ENCODE measurements around the gene DNAAF6. TPM values are rescaled to one million over a fixed set of nuclear protein-coding genes. Genes with fewer than 3 reads are reported as not detected.

The DNAAF6 gene
- total RNA-seq, 3 donors from 2014 or later, result not detected

DNA sequence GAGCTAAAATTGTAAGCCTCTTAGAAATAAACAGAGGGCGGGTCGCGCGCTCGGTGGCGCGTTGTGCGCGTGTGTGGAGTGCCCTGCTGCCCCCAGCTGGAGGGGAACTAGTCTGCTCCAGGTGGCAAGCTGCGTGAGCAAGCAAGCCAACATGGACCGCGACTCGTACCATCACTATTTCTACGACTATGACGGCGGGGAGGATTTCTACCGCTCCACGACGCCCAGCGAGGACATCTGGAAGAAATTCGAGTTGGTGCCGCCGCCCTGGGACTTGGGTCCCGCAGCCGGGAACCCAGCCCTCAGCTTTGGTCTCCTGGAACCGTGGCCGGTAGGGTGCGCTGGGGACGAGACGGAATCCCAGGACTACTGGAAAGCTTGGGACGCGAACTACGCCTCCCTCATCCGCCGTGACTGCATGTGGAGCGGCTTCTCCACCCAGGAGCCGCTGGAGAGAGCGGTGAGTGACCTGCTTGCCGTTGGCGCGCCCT is 66.1 kb downstream of the DNAAF6 start:
- DNase-seq (peak in 2 of 3 donors; percentile 13 to 22), ATAC-seq (no peak)
- intact Hi-C loops (cut with DNase I, micrococcal nuclease), result no loop called here
- H3K9me3 ChIP-seq, result no peaks in the 10 kb centered on the region
- no peaks in the 10 kb centered on the region for H3K4me1 ChIP-seq (ENCODE audit: low read depth)
- H3K4me3 ChIP-seq, result no peak overlapping the region
- no peaks in the 10 kb centered on the region for H3K36me3 ChIP-seq (ENCODE audit: low read depth)
- TF ChIP-seq, protein P1, sequence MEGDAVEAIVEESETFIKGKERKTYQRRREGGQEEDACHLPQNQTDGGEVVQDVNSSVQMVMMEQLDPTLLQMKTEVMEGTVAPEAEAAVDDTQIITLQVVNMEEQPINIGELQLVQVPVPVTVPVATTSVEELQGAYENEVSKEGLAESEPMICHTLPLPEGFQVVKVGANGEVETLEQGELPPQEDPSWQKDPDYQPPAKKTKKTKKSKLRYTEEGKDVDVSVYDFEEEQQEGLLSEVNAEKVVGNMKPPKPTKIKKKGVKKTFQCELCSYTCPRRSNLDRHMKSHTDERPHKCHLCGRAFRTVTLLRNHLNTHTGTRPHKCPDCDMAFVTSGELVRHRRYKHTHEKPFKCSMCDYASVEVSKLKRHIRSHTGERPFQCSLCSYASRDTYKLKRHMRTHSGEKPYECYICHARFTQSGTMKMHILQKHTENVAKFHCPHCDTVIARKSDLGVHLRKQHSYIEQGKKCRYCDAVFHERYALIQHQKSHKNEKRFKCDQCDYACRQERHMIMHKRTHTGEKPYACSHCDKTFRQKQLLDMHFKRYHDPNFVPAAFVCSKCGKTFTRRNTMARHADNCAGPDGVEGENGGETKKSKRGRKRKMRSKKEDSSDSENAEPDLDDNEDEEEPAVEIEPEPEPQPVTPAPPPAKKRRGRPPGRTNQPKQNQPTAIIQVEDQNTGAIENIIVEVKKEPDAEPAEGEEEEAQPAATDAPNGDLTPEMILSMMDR (IDR thresholded peaks at IDR 0.05), result no peak

DNA sequence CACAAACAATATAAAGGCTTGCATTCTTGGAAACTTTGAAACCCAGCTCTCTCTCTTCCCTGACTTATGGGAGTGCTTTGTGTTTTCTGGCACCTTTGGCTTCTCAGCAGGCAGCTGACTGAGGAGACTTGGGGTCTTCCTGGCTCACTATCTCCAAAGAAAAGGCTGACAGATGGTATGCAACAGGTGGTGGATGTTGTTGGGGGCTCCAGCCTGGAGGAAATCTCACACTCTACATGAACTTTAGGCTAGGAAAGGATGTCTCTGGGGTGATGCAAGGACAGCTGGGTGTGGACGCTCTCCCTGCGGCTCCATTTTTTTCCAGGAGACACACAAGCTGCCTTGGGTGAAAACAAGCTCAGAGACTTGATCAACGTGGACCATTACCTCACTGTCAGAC is 67.4 kb downstream of the DNAAF6 start:
- intact Hi-C loops (cut with DNase I, micrococcal nuclease), result no loop called here
- TF ChIP-seq, protein P1 (IDR thresholded peaks at IDR 0.05), result no peak
- no peaks in the 10 kb centered on the region for H3K9me3 ChIP-seq
- DNase-seq, result no peak
- H3K4me1 ChIP-seq (ENCODE audit: low read depth), result no peaks in the 10 kb centered on the region
- no peaks in the 10 kb centered on the region for H3K36me3 ChIP-seq (ENCODE audit: low read depth)
- H3K4me3 ChIP-seq, result no peak overlapping the region
- no peak for ATAC-seq

DNA sequence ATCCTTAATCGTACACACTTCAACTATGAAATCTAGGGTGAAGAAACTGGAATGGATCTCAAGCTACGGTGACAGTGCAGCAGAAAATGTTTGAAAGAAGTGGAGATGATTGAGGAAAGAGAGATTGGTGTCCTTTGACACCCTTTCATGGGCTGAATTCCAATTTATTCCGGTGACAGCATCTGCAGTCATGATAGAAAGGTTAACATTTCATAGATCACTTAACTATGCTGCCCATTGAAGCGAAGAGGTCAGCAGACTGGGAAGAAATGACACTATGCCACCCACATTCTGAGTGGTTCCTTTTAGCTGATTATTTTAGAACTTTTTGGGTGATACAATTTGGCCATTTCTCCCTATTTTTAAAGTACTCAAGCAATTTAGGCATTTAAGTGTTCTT is 82.3 kb downstream of the DNAAF6 start:
- ATAC-seq, result no peak

DNA sequence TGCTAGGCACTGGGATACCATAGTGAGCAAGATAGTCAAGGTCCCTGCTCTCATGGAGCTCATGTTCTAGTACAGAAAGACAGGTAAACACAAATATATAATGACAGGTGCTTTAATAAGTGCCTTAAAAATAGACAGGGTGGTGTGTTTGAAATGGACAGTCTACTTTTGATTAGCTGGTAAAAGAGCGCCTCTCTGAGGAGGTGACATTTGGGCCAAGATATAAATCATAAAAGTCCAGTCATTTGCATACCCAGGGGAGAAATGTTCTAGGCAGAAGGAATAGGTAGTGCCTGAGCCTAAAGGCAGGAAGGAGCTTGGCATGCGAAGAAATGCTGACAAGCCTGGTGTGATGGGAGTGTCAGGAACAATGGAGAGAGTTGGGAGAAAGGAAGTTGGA is 83.6 kb downstream of the DNAAF6 start:
- DNase-seq (no peak), ATAC-seq (no peak)
- Histone ChIP-seq H3K4me1 (ENCODE audit: low read depth) (no peaks in the 10 kb centered on the region), H3K4me3 (no peak overlapping the region), H3K9me3 (no peaks in the 10 kb centered on the region), H3K36me3 (ENCODE audit: low read depth) (no peaks in the 10 kb centered on the region)
- TF ChIP-seq, protein P1 (IDR thresholded peaks at IDR 0.05), result no peak
- intact Hi-C loops (cut with DNase I, micrococcal nuclease), result no loop called here

More for the DNA sequence above, 82.3 kb downstream of the DNAAF6 start:
- no peak for DNase-seq
- no peaks in the 10 kb centered on the region for H3K36me3 ChIP-seq (ENCODE audit: low read depth)
- H3K9me3 ChIP-seq, result no peaks in the 10 kb centered on the region
- no peak overlapping the region for H3K4me3 ChIP-seq
- no peaks in the 10 kb centered on the region for H3K4me1 ChIP-seq (ENCODE audit: low read depth)
- intact Hi-C loops (cut with DNase I, micrococcal nuclease), result no loop called here
- TF ChIP-seq, protein P1 (IDR thresholded peaks at IDR 0.05), result no peak

DNA sequence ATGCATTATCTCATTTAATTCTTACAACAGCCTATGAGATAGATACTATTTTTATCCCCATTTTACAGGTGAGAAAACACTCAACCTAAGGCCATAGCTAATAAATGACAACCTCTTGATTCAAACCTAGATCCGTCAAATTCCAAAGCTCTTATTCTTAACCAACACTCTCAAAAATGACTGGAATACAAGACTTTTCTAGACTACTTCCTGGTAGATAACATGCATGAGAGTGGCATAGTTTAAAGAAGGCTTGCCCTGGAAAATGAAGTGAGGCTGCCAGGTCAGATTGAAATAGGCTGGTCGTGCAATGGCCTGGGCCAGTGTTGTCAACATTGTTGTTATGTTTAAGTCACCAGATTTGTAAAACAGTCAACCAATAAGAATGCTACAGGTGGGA is 86.6 kb downstream of the DNAAF6 start:
- no peaks in the 10 kb centered on the region for H3K9me3 ChIP-seq
- intact Hi-C loops (cut with DNase I, micrococcal nuclease), result no loop called here

More for the DNA sequence above, 86.6 kb downstream of the DNAAF6 start:
- no peak overlapping the region for H3K4me3 ChIP-seq
- no peaks in the 10 kb centered on the region for H3K4me1 ChIP-seq (ENCODE audit: low read depth)
- TF ChIP-seq, protein P1 (IDR thresholded peaks at IDR 0.05), result no peak
- H3K36me3 ChIP-seq (ENCODE audit: low read depth), result no peaks in the 10 kb centered on the region
- ATAC-seq, result no peak
- no peak for DNase-seq

Other genes starting within 250 kb of the DNAAF6 start
- 1 to 10 TPM; 7.6 to 9.7 (median 8.0) TPM for gene MORC4, start 206.4 kb upstream of the DNAAF6 start, total RNA-seq
- gene RBM41, start 87.8 kb upstream of the DNAAF6 start, total RNA-seq, result 10 to 100 TPM; 15.6 to 26.4 (median 20.7) TPM
- gene NUP62CL, start 178 bp upstream of the DNAAF6 start, total RNA-seq, result 1 to 10 TPM; 1.7 to 6.1 (median 4.2) TPM
- gene FRMPD3, start 243.0 kb downstream of the DNAAF6 start, total RNA-seq, result under 1 TPM in 2 of 3 donors, not detected in 1; 0.22 TPM